ENCODE results near the gene ZNF705A. TPM values are rescaled to one million over a fixed set of nuclear protein-coding genes. Genes with fewer than 3 reads are reported as not detected.
"Not testable (repeated sequence)": the region's sequence is repeated elsewhere in the genome, so short reads cannot be mapped to it uniquely, and the experiment has no call there.

ZNF705A gene
- total RNA-seq, 1 experiment from 2014 or later: not detected

DNA sequence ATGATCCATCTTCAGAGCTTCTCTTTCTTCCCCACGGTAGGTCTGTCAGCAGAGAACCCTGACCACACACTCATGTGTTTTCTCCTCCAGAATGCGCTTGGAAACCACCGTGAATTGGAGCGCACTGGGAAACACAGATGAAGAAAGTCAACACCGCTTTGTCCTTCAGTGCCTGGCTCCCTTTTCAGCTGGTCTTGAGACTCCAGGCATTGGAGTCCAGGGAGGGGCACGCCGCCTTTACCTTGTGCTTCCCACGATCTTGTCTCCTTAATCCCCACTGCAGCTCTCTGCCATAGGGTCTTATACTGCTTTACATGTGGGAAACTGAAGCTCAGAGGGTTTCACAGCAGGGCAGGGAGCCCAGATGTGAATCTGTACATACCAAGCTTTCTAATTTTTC is 69.5 kb downstream of the ZNF705A start:
- Mint-ChIP-seq H3K4me1 (ENCODE audit: insufficient read depth, unreplicated experiment) (no peaks in the 10 kb centered on the region), H3K4me3 (ENCODE audit: unreplicated experiment) (no peak overlapping the region), H3K9me3 (ENCODE audit: unreplicated experiment) (no peaks in the 10 kb centered on the region), H3K36me3 (ENCODE audit: insufficient read depth, unreplicated experiment) (no peaks in the 10 kb centered on the region), H3K27ac (ENCODE audit: low read depth, unreplicated experiment) (no peak overlapping the region), H3K27me3 (ENCODE audit: insufficient read depth, unreplicated experiment) (no peaks in the 10 kb centered on the region)
- no peak for DNase-seq (ENCODE audit: unreplicated experiment)
- ChIA-PET POLR2A (no interaction called here), CTCF (no interaction called here)
- no TSS peak for BruUV-seq (replicated peaks)
- intact Hi-C loops (cut with micrococcal nuclease): no loop called here
- TF ChIP-seq CTCF (IDR thresholded peaks at IDR 0.05; ENCODE audit: unreplicated experiment): no peak

- H3K27me3 Mint-ChIP-seq (ENCODE audit: insufficient read depth, unreplicated experiment); H3K36me3 Mint-ChIP-seq (ENCODE audit: insufficient read depth, unreplicated experiment); CTCF ChIA-PET; H3K4me1 Mint-ChIP-seq (ENCODE audit: insufficient read depth, unreplicated experiment); DNase-seq (ENCODE audit: unreplicated experiment); POLR2A ChIA-PET; H3K9me3 Mint-ChIP-seq (ENCODE audit: unreplicated experiment); H3K27ac Mint-ChIP-seq (ENCODE audit: low read depth, unreplicated experiment); BruUV-seq (replicated peaks); H3K4me3 Mint-ChIP-seq (ENCODE audit: unreplicated experiment); intact Hi-C loops (cut with micrococcal nuclease): not testable (repeated sequence)
Measured at GRCh38 chr12:8226992-8227731, 70.3 kb downstream of the ZNF705A start, which contains the start of gene FAM90A1. Gene FAM90A1, minus strand, starts transcription at chr12:8227618. Its CDS starts 2,786 bp downstream, at chr12:8224832.

DNA sequence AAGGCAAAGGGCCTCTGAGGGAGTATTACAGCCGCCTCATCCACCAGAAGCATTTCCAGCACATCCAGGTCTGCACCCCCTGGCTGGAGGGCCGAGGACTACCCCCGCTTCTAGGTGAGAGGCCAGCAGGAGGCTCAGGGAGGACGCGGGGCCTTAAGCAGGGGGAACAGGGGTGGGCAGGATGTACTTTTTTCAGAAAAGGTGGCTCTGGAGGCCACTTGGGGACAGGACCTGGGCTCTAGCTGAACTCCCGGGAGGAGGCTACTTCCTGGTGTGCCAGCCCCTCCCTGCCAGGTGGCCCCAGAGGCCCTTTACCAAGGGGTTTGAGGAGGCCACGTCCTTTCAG is 70.9 kb downstream of the ZNF705A start:
- POLR2A ChIA-PET; H3K36me3 Mint-ChIP-seq (ENCODE audit: insufficient read depth, unreplicated experiment); H3K4me3 Mint-ChIP-seq (ENCODE audit: unreplicated experiment); intact Hi-C loops (cut with micrococcal nuclease); CTCF ChIA-PET; H3K27ac Mint-ChIP-seq (ENCODE audit: low read depth, unreplicated experiment); H3K27me3 Mint-ChIP-seq (ENCODE audit: insufficient read depth, unreplicated experiment); H3K9me3 Mint-ChIP-seq (ENCODE audit: unreplicated experiment); BruUV-seq (replicated peaks); DNase-seq (ENCODE audit: unreplicated experiment); H3K4me1 Mint-ChIP-seq (ENCODE audit: insufficient read depth, unreplicated experiment): not testable (repeated sequence)

DNA sequence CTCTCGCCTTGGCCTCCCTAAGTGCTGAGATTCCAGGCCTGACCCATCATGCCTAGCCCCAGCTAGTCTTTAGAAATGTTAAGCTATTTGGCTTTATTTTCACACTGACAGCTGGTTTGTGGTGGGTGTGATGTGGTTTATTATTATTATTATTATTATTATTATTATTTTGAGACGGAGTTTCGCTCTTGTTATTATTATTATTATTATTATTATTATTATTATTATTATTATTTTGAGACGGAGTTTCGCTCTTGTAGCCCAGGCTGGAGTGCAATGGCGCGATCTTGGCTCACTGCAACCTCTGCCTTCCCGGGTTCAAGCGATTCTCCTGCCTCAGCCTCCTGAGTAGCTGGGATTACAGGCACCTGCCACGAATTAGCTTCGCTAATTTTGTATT is 71.8 kb downstream of the ZNF705A start:
- H3K9me3 Mint-ChIP-seq (ENCODE audit: unreplicated experiment); intact Hi-C loops (cut with micrococcal nuclease); H3K27me3 Mint-ChIP-seq (ENCODE audit: insufficient read depth, unreplicated experiment); BruUV-seq (replicated peaks); POLR2A ChIA-PET; H3K27ac Mint-ChIP-seq (ENCODE audit: low read depth, unreplicated experiment); CTCF ChIA-PET; H3K4me3 Mint-ChIP-seq (ENCODE audit: unreplicated experiment); H3K4me1 Mint-ChIP-seq (ENCODE audit: insufficient read depth, unreplicated experiment); H3K36me3 Mint-ChIP-seq (ENCODE audit: insufficient read depth, unreplicated experiment); DNase-seq (ENCODE audit: unreplicated experiment): not testable (repeated sequence)

DNA sequence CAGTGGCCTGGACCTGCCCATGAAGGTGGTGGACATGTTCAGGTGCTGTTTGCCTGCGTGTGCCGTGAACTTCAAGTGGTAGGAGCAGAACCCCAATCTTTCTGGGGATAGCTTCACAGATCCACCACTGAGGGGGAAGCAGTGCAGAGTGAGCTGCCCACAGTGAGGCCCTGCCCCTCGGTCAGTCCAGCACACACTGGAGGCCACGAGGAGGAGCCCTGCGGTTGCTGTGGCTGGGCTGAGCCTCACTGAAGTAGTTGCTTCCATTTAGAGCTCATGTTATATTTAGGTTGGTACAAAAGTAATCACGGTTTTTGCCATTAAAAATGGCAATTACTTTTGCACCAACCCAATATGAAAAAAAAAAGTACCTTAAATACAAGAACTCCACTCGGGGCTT is 72.7 kb downstream of the ZNF705A start:
- H3K27me3 Mint-ChIP-seq (ENCODE audit: insufficient read depth, unreplicated experiment); H3K9me3 Mint-ChIP-seq (ENCODE audit: unreplicated experiment); H3K4me3 Mint-ChIP-seq (ENCODE audit: unreplicated experiment); BruUV-seq (replicated peaks); DNase-seq (ENCODE audit: unreplicated experiment); POLR2A ChIA-PET; intact Hi-C loops (cut with micrococcal nuclease); H3K27ac Mint-ChIP-seq (ENCODE audit: low read depth, unreplicated experiment); CTCF ChIA-PET; H3K36me3 Mint-ChIP-seq (ENCODE audit: insufficient read depth, unreplicated experiment); H3K4me1 Mint-ChIP-seq (ENCODE audit: insufficient read depth, unreplicated experiment): not testable (repeated sequence)

Other genes with a start within 250 kb of the ZNF705A start
- gene SLC2A3, start 220.8 kb upstream of the ZNF705A start, total RNA-seq (2022): 4.0 and 9.2 TPM in 2 replicates
- 19.7 and 21.1 TPM in 2 replicates for gene FOXJ2, start 124.3 kb upstream of the ZNF705A start, total RNA-seq (2022)
- gene C3AR1, start 90.7 kb upstream of the ZNF705A start, total RNA-seq (2022): not detected in 2 replicates
- gene NECAP1, start 74.7 kb upstream of the ZNF705A start, total RNA-seq (2022): 53.7 and 59.3 TPM in 2 replicates
- gene CLEC4A, start 33.4 kb upstream of the ZNF705A start, total RNA-seq (2022): 0.79 and 1.3 TPM in 2 replicates
- not detected in 2 replicates for gene FAM90A1, start 70.6 kb downstream of the ZNF705A start, total RNA-seq (2022)

Measured in MCF 10A (cell line).